GM12865 (cell line): Measurements from ENCODE around the gene C19orf33.

Experiments used
- DNase-seq: peaks from one replicate; pipeline ENCODE4 v3.0.0; 2010; ENCODE audit warnings: low read depth
- H3K4me3 ChIP-seq: 2 replicates; pipeline ENCODE4 v1.5.1; 2011; ENCODE audit warnings: mild to moderate bottlenecking, low read depth, low read length, control low read depth
- TF ChIP-seq, protein P1 (sequence below): IDR thresholded peaks from 2 replicates; pipeline ENCODE4 v1.5.1; 2011; ENCODE audit warnings: low read length, control low read depth, low read depth, inconsistent platforms; ENCODE audit not compliant: insufficient read depth; ENCODE audit errors: missing control alignments

The C19orf33 gene

DNA sequence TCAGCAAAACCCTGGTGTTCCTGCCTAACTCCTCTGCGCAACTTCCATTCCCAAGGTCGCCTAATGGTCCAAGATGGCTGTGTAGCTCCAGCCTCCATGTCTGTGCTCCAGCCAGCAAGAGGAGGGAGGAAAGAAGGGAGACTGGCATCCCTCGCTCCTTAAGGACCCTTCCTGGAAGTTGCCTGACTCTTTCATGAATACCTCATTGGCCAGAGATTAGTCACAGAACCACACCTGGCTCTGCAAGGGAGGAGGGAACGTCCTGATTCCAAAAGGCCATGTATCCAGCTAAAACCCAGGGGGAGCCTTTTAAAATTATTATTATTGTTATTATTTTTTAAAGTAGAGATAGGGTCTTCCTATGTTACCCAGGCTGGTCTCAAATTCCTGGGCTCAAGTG, 20.4 kb downstream of the C19orf33 start:
- H3K4me3 ChIP-seq: no peak overlapping the region
- no peak for DNase-seq
- TF ChIP-seq, protein P1, sequence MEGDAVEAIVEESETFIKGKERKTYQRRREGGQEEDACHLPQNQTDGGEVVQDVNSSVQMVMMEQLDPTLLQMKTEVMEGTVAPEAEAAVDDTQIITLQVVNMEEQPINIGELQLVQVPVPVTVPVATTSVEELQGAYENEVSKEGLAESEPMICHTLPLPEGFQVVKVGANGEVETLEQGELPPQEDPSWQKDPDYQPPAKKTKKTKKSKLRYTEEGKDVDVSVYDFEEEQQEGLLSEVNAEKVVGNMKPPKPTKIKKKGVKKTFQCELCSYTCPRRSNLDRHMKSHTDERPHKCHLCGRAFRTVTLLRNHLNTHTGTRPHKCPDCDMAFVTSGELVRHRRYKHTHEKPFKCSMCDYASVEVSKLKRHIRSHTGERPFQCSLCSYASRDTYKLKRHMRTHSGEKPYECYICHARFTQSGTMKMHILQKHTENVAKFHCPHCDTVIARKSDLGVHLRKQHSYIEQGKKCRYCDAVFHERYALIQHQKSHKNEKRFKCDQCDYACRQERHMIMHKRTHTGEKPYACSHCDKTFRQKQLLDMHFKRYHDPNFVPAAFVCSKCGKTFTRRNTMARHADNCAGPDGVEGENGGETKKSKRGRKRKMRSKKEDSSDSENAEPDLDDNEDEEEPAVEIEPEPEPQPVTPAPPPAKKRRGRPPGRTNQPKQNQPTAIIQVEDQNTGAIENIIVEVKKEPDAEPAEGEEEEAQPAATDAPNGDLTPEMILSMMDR: no peak

GRCh38 chr19:38326591-38326990, 22.5 kb downstream of the C19orf33 start:
- DNase-seq: no peak
- H3K4me3 ChIP-seq: no peak overlapping the region
- TF ChIP-seq, protein P1: no peak

DNA sequence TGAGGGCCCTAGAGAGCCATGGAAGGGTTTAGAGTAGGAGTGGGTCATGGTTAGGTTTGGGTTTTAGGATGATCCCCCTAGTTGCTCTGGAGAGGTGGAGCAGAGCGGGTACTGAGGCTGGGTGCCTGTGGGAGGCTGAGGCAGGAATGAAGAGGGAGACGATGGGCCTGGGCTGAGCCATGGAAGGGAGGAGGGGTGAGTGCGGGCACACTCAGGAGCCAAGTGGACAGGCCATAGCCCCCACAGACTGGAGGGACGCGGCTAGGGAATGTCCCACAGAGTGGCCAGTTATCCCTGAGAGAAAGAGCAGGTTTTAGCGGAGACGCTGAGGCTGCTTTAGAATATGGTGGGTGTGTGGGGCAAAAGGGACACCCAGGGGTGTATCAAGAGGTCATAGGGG, 25.6 kb downstream of the C19orf33 start:
- no peak for DNase-seq

GRCh38 chr19:38331728-38332127, 27.7 kb downstream of the C19orf33 start:
- no peak for DNase-seq
- TF ChIP-seq, protein P1: no peak
- no peak overlapping the region for H3K4me3 ChIP-seq

More for the DNA sequence above, 25.6 kb downstream of the C19orf33 start:
- TF ChIP-seq, protein P1: no peak
- no peak overlapping the region for H3K4me3 ChIP-seq

DNA sequence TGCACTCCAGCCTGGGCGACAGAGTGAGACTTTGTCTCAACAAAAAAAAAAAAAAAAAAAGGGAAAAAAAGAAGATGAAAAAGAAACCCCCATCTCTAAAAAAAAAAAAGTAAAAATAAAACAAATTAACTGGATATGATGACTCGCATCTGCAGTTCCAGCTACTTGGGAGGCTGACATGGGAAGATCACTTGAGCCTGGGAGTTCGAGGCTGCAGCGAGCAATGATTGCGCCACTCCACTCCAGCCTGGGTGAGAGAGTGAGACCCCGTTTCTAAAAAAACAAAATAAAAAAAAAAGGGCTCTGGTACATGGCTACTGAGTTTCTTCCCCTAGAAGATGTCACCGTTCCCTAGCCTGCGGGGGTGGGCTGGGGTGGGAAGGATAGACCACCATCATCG, 29.2 kb downstream of the C19orf33 start:
- H3K4me3 ChIP-seq: no peak overlapping the region
- TF ChIP-seq, protein P1: no peak
- DNase-seq: no peak

DNA sequence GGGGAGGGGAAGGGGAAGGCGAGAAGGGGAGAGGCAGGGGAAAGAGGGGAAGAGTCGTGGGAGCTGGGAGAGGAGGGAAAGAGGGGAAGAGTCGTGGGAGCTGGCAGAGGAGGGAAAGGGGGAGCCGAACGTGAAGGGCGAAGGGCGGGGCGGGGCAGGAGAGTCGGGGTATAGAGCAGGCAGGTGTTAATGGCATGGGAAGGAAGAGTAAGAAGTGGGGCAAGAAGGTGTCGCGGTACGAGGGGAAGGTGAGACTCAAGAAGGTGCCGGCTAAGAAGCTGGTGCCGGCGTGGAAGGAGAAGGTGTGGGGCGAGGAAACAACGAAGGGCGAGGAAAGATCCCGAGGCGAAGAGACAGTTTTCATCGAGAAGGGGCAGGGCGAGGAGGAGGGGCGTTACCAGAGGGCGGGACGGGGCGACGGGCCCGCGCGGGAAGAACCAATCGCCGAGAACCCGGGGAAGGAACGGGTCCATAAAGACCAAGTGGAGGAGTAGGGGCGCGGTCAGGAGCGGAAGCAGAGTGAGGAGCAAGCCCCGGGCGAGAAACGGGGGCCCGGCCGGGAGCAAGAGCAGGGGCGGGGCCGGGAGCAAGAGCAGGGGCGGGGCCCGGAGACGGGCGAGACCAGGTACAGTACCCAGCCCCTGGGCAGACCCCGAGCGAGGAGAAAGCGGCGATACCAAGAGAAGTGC, 32.0 kb downstream of the C19orf33 start:
- peak; percentile 98 for DNase-seq
- H3K4me3 ChIP-seq: peak overlapping the region; percentile 77
- TF ChIP-seq, protein P1: no peak
